Adrenal gland (tissue), 5 donors: ENCODE data around the gene GFOD1.
"Not testable (repeated sequence)": the region's sequence is repeated elsewhere in the genome, so short reads cannot be mapped to it uniquely, and the experiment has no call there.

ENCODE experiments used
- POLR2A ChIP-seq, 2 donors: fragments of 450-650 bp; IDR thresholded peaks; one replicate each; pipeline ENCODE4 v1.6.1; 2017; ENCODE audit warnings: antibody characterized with exemption in 2 of 2, mild to moderate bottlenecking in 2 of 2, moderate library complexity in 1 of 2
- TF ChIP-seq, protein P1 (sequence below), 6 experiments: fragments of 450-650 bp in 4 of 6; fragments of 200-600 bp in 2 of 6; sonication (generic) in 1 of 6; IDR thresholded peaks; 1 replicate in 5 of 6; 2 replicates in 1 of 6; pipeline versions ENCODE4 v1.5.1 to v1.8.0; 2016 to 2021; ENCODE audit warnings: antibody characterized with exemption in 6 of 6, mild to moderate bottlenecking in 2 of 6, moderate library complexity in 1 of 6
- donor health status: DM: no; HTN: no; CAD: no.

DNA sequence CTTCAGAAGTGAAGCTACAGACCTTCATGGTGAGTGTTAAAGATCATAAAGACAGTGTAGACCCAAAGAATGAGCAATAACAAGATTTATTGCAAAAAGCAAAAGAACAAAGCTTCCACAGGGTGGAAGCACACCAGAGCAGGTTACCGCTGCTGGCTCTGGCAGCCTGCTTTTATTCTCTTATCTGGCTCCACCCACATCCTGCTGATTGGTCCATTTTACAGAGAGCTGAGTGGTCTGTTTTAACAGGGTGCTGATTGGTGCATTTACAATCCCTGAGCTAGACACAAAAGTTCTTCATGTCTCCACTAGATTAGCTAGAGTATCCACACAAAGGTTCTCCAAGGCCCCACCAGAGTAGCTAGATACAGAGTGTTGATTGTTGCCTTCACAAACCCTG, 23.0 kb upstream of the GFOD1 start:
- TF ChIP-seq, protein P1, sequence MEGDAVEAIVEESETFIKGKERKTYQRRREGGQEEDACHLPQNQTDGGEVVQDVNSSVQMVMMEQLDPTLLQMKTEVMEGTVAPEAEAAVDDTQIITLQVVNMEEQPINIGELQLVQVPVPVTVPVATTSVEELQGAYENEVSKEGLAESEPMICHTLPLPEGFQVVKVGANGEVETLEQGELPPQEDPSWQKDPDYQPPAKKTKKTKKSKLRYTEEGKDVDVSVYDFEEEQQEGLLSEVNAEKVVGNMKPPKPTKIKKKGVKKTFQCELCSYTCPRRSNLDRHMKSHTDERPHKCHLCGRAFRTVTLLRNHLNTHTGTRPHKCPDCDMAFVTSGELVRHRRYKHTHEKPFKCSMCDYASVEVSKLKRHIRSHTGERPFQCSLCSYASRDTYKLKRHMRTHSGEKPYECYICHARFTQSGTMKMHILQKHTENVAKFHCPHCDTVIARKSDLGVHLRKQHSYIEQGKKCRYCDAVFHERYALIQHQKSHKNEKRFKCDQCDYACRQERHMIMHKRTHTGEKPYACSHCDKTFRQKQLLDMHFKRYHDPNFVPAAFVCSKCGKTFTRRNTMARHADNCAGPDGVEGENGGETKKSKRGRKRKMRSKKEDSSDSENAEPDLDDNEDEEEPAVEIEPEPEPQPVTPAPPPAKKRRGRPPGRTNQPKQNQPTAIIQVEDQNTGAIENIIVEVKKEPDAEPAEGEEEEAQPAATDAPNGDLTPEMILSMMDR (IDR thresholded peaks at IDR 0.05), result not testable (repeated sequence)
- not testable (repeated sequence) for TF ChIP-seq POLR2A (IDR thresholded peaks at IDR 0.05)
